HepG2 (cell line): Measurements from ENCODE around the gene PSMC5. TPM values are rescaled to one million over a fixed set of nuclear protein-coding genes. Genes with fewer than 3 reads are reported as not detected.
A peak's percentile ranks its signal among the peaks of the same experiment; 100 is the strongest.

ENCODE experiments used
- CC2D1A ChIP-seq: sonication (generic); formaldehyde crosslinking; IDR thresholded peaks from 2 replicates; pipeline ENCODE4 v1.8.1; 2023; ENCODE audit warnings: mild to moderate bottlenecking, missing genetic modification reagents
- HES4 ChIP-seq: sonication (generic); formaldehyde crosslinking; IDR thresholded peaks from 2 replicates; pipeline ENCODE4 v1.9.0; 2021; ENCODE audit warnings: mild to moderate bottlenecking, missing genetic modification reagents, borderline replicate concordance
- HNRNPK ChIP-seq: fragments of 200-400 bp; formaldehyde crosslinking; IDR thresholded peaks from 2 replicates; pipeline ENCODE4 v1.6.1; 2018; ENCODE audit warnings: low read length, low read depth, moderate library complexity, mild to moderate bottlenecking; ENCODE audit not compliant: poor library complexity, severe bottlenecking
- NRL ChIP-seq: sonication (generic); formaldehyde crosslinking; IDR thresholded peaks from 2 replicates; pipeline ENCODE4 v1.5.0; 2020; ENCODE audit warnings: missing genetic modification reagents, mild to moderate bottlenecking, moderate library complexity, borderline replicate concordance
- PHF20 ChIP-seq: sonication (generic); formaldehyde crosslinking; IDR thresholded peaks from 2 replicates; pipeline ENCODE4 v1.5.0; 2020; ENCODE audit warnings: mild to moderate bottlenecking, missing genetic modification reagents
- SNAPC4 ChIP-seq: sonication (generic); formaldehyde crosslinking; IDR thresholded peaks from 2 replicates; pipeline ENCODE4 v1.4.0; 2020; ENCODE audit warnings: mild to moderate bottlenecking, missing genetic modification reagents
- ZBTB33 ChIP-seq: sonication (generic); formaldehyde crosslinking; IDR thresholded peaks from 2 replicates; pipeline ENCODE4 v1.4.0; 2020; ENCODE audit warnings: missing genetic modification reagents
- ZBTB46 ChIP-seq: sonication (generic); formaldehyde crosslinking; IDR thresholded peaks from 2 replicates; pipeline ENCODE4 v1.4.0; 2020; ENCODE audit warnings: mild to moderate bottlenecking, missing genetic modification reagents, borderline replicate concordance
- ZFP82 ChIP-seq: sonication (generic); formaldehyde crosslinking; IDR thresholded peaks from 2 replicates; pipeline ENCODE4 v1.5.1; 2020; ENCODE audit warnings: mild to moderate bottlenecking, missing genetic modification reagents, borderline replicate concordance
- ZMAT3 ChIP-seq: sonication (generic); formaldehyde crosslinking; conservative IDR thresholded peaks from 2 replicates; pipeline ENCODE4 v1.7.0; 2021; ENCODE audit warnings: missing genetic modification reagents
- ZNF260 ChIP-seq: sonication (generic); formaldehyde crosslinking; IDR thresholded peaks from 2 replicates; pipeline ENCODE4 v1.4.0; 2020; ENCODE audit warnings: missing genetic modification reagents, low read depth, mild to moderate bottlenecking, borderline replicate concordance
- ZNF282 ChIP-seq: fragments of 450-650 bp; IDR thresholded peaks from 2 replicates; pipeline ENCODE4 v1.6.1; 2018; ENCODE audit not compliant: partially characterized antibody
- ZNF446 ChIP-seq: sonication (generic); formaldehyde crosslinking; IDR thresholded peaks from 2 replicates; pipeline ENCODE4 v1.5.0; 2020; ENCODE audit warnings: mild to moderate bottlenecking, missing genetic modification reagents
- ZNF563 ChIP-seq: sonication (generic); formaldehyde crosslinking; IDR thresholded peaks from 2 replicates; pipeline ENCODE4 v1.8.0; 2022; ENCODE audit warnings: mild to moderate bottlenecking, moderate library complexity, missing genetic modification reagents
- ZNF644 ChIP-seq: IDR thresholded peaks from 2 replicates; pipeline ENCODE4 v1.6.1; 2016; ENCODE audit warnings: low read depth
- ZNF678 ChIP-seq: sonication (generic); formaldehyde crosslinking; IDR thresholded peaks from 2 replicates; pipeline ENCODE4 v1.4.0; 2020; ENCODE audit warnings: mild to moderate bottlenecking, missing genetic modification reagents
- ZZZ3 ChIP-seq: sonication (generic); formaldehyde crosslinking; IDR thresholded peaks from 2 replicates; pipeline ENCODE4 v1.4.0; 2020; ENCODE audit warnings: missing genetic modification reagents, mild to moderate bottlenecking, borderline replicate concordance
- polyA plus RNA-seq, 8 experiments: library from polyadenylated mRNA; depleted of rRNA in 3 of 8; stranded (reverse) in 7 of 8; unstranded in 1 of 8; fragments of >200 nt; fragmentation: Illumina TruSeq in 4 of 8; extraction: Trizol in 4 of 8; gene quantifications; 2 replicates each; pipeline versions ENCODE4 v1.2.1 to v1.2.3, GENCODE V29; 2011 to 2016; ENCODE audit warnings: low read depth in 4 of 8, missing spikeins in 1 of 8, mixed read lengths in 1 of 8; ENCODE audit not compliant: insufficient read depth in 1 of 8
- total RNA-seq, 5 experiments: library from RNA; depleted of rRNA; stranded (reverse); fragments of >200 nt; fragmentation: Illumina TruSeq; extraction: Trizol; gene quantifications; 2 replicates each; pipeline ENCODE4 v1.2.3, GENCODE V29; 2016; ENCODE audit warnings: low read depth in 1 of 5
- TF ChIP-seq, protein P1 (sequence below): IDR thresholded peaks from 2 replicates; pipeline ENCODE4 v1.6.1; 2016; ENCODE audit warnings: low read depth, borderline replicate concordance

Gene PSMC5
- total and polyA plus RNA-seq, 2 of the 13 experiments (the other 11 are each of a cell fraction or from before 2014, with no cell fraction given): 35.3 to 128 TPM

GRCh38 chr17:63840591-63841349 lies 13.5 kb downstream of the PSMC5 start (continued):
- TF ChIP-seq ZNF260 (CRISPR knock-in tag) (peak; percentile 8; the same call in 1 of the 2 replicates), ZNF563 (CRISPR knock-in tag) (peak; percentile 44; the same call in 1 of the 2 replicates), ZFP82 (peak; percentile 12; the same call in 1 of the 2 replicates), HES4 (CRISPR knock-in tag) (peak; percentile 47; the same call in 1 of the 2 replicates), ZBTB33 (CRISPR knock-in tag) (no peak), SNAPC4 (CRISPR knock-in tag) (0 out of 2 replicates have a peak, but pooled peaks have one; percentile 29), NRL (CRISPR knock-in tag) (peak; percentile 10; the same call in 1 of the 2 replicates), ZZZ3 (CRISPR knock-in tag) (peak; percentile 31; the same call in 1 of the 2 replicates), ZNF446 (CRISPR knock-in tag) (0 out of 2 replicates have a peak, but pooled peaks have one; percentile 52), ZMAT3 (CRISPR knock-in tag) (peak; percentile 36; the same call in 1 of the 2 replicates), HNRNPK (no peak), ZNF644 (CRISPR knock-in tag) (no peak), CC2D1A (CRISPR knock-in tag) (peak; percentile 66; the same call in 1 of the 2 replicates), PHF20 (CRISPR knock-in tag) (peak; percentile 54; the same call in 1 of the 2 replicates), ZNF678 (0 out of 2 replicates have a peak, but pooled peaks have one; percentile 8), ZBTB46 (0 out of 2 replicates have a peak, but pooled peaks have one; percentile 50), ZNF282 (no peak)
- TF ChIP-seq, protein P1, sequence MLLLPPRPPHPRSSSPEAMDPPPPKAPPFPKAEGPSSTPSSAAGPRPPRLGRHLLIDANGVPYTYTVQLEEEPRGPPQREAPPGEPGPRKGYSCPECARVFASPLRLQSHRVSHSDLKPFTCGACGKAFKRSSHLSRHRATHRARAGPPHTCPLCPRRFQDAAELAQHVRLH: 0 out of 2 replicates have a peak, but pooled peaks have one; percentile 10
